GM12878 (cell line): ENCODE measurements around the gene HAPLN2. TPM values are rescaled to one million over a fixed set of nuclear protein-coding genes. Genes with fewer than 3 reads are reported as not detected.
"Not testable (repeated sequence)": the region's sequence is repeated elsewhere in the genome, so short reads cannot be mapped to it uniquely, and the experiment has no call there.

Experiments
- ATAC-seq: fragments of 200-7000 bp; cut with Tn5 transposase; 3 replicates; pipeline ENCODE4 v1.9.1; 2020; ENCODE audit warnings: mild to moderate bottlenecking, moderate library complexity
- BruUV-seq: library from RNA; stranded (reverse); fragments of 400-500 nt; replicated peaks from 2 replicates; lab custom pipeline; 2021; lab: Mats Ljungman, UMichigan
- CTCF ChIA-PET: fragments of 300-600 bp; sonication (Branson Sonifier 250); formaldehyde crosslinking; extraction: SDS; loops from one replicate; lab custom pipeline; 2021; ENCODE audit warnings: inconsistent platforms; lab: Yijun Ruan, JAX
- POLR2A ChIA-PET: fragments of 350-600 bp; formaldehyde crosslinking; extraction: SDS; loops from one replicate; lab custom pipeline; 2021; ENCODE audit warnings: inconsistent platforms; lab: Charles Lee
- RAD21 ChIA-PET: fragments of 300-600 bp; sonication (Branson Sonifier 250); formaldehyde crosslinking; loops from one replicate; lab custom pipeline; 2023; ENCODE audit warnings: antibody characterized with exemption; ENCODE audit not compliant: unreplicated experiment; lab: Charles Lee
- SMC1A ChIA-PET: fragments of 300-600 bp; sonication (Branson Sonifier 250); formaldehyde crosslinking; loops from one replicate; lab custom pipeline; 2023; ENCODE audit not compliant: unreplicated experiment, uncharacterized antibody; lab: Charles Lee
- DNase-seq: peaks from one replicate; pipeline ENCODE4 v3.0.0-alpha.2; 2011; ENCODE audit warnings: low read depth, low spot score
- FAIRE-seq: peaks from 3 replicates; lab custom pipeline; 2011; peaks lifted over from hg19 to GRCh38; lab: Jason Lieb, UNC
- H2AFZ ChIP-seq: 2 replicates; pipeline ENCODE4 v1.6.0; 2011; ENCODE audit warnings: low read depth, low read length, control low read depth; ENCODE audit not compliant: control insufficient read depth
- H3K27ac ChIP-seq: 2 replicates; pipeline ENCODE4 v1.5.1; 2011; ENCODE audit warnings: control low read depth; ENCODE audit not compliant: control insufficient read depth, insufficient read depth
- H3K27me3 ChIP-seq, 2 experiments: replicated peaks in 1 of 2; 2 replicates each; pipeline versions ENCODE4 v1.6.0 to v1.6.1; 2011; ENCODE audit warnings: low read length in 1 of 2; ENCODE audit not compliant: control insufficient read depth in 2 of 2, insufficient read depth in 2 of 2
- H3K36me3 ChIP-seq, 2 experiments: 2 replicates each; pipeline ENCODE4 v1.5.1; 2011; ENCODE audit warnings: low read length in 1 of 2; ENCODE audit not compliant: control insufficient read depth in 2 of 2, insufficient read depth in 2 of 2
- H3K4me1 ChIP-seq: 2 replicates; pipeline ENCODE4 v1.6.1; 2011; ENCODE audit warnings: mild to moderate bottlenecking, low read length, moderate library complexity, mixed read lengths; ENCODE audit not compliant: control insufficient read depth, insufficient read depth
- H3K4me2 ChIP-seq: 2 replicates; pipeline ENCODE4 v1.6.0; 2011; ENCODE audit warnings: control low read depth; ENCODE audit not compliant: control insufficient read depth, insufficient read depth
- H3K4me3 ChIP-seq: fragments of 200-600 bp; sonication (generic); 2 replicates; pipeline ENCODE4 v1.5.1; 2016
- H3K79me2 ChIP-seq: 2 replicates; pipeline ENCODE4 v1.6.0; 2011; ENCODE audit warnings: low read length; ENCODE audit not compliant: control insufficient read depth, insufficient read depth
- H3K9ac ChIP-seq: 2 replicates; pipeline ENCODE4 v1.8.0; 2011; ENCODE audit warnings: low read length, control low read depth, mixed read lengths; ENCODE audit not compliant: control insufficient read depth, insufficient read depth
- H3K9me3 ChIP-seq: replicated peaks from 3 replicates; pipeline ENCODE4 v1.5.1; 2011; ENCODE audit warnings: mild to moderate bottlenecking, low read length; ENCODE audit not compliant: control insufficient read depth, insufficient read depth
- H4K20me1 ChIP-seq: 2 replicates; pipeline ENCODE4 v1.6.0; 2011; ENCODE audit not compliant: control insufficient read depth, insufficient read depth
- CTCF ChIP-seq, 3 experiments: IDR thresholded peaks in 2 of 3; conservative IDR thresholded peaks in 1 of 3; 2 replicates each; pipeline ENCODE4 v1.5.1; 2011; ENCODE audit warnings: low read depth in 3 of 3, low read length in 3 of 3, mild to moderate bottlenecking in 3 of 3, control low read depth in 2 of 3, moderate library complexity in 2 of 3, inconsistent platforms in 1 of 3, mixed read lengths in 1 of 3; ENCODE audit not compliant: control insufficient read depth in 2 of 3, insufficient read depth in 1 of 3; ENCODE audit errors: extremely low read depth in 1 of 3
- WGBS: methylation state at CpG from one replicate; pipeline ENCODE4 v1.1.6; 2016; ENCODE audit warnings: low lambda C conversion rate; ENCODE audit not compliant: insufficient replicate concordance, insufficient coverage; ENCODE audit errors: missing lambda C conversion rate; 5-methylcytosine and 5-hydroxymethylcytosine counted together
- in situ Hi-C: fragments of 300-500 bp; cut with MboI; formaldehyde crosslinking; loops from 9 replicates; pipeline ENCODE4 v1.14.3; 2018; ENCODE audit warnings: mixed read lengths
- intact Hi-C: fragments of 100-400 bp; cut with micrococcal nuclease; formaldehyde crosslinking; loops from one replicate; pipeline ENCODE4 v1.14.2; 2022; ENCODE audit not compliant: unreplicated experiment
- polyA plus RNA-seq, 11 experiments: library from polyadenylated mRNA; depleted of rRNA in 4 of 11; unstranded in 6 of 11; stranded (reverse) in 5 of 11; fragments of >200 nt; fragmentation: Nextera tagmentation in 4 of 11; fragmentation: Illumina TruSeq in 1 of 11; extraction: Ambion mirVana in 4 of 11; extraction: Trizol in 1 of 11; gene quantifications; 1 replicate in 1 of 11; 2 replicates in 10 of 11; pipeline versions ENCODE4 v1.2.1 to v1.2.3, GENCODE V29; 2011 to 2016; ENCODE audit warnings: inconsistent platforms in 2 of 11, missing spikeins in 2 of 11, low read depth in 1 of 11
- total RNA-seq, 4 experiments: library from RNA; depleted of rRNA in 3 of 4; stranded (reverse); fragments of >200 nt in 3 of 4; fragmentation: Illumina TruSeq in 1 of 4; extraction: Trizol in 1 of 4; gene quantifications; 2 replicates each; pipeline versions ENCODE4 v1.2.1 to v1.2.3, GENCODE V29; 2013 to 2021

HAPLN2 gene
- total and polyA plus RNA-seq, 10 of the 15 experiments (the other 5 are each of a cell fraction or from before 2014, with no cell fraction given) = 0.15 to 0.24 TPM; not detected in 8

- Histone ChIP-seq H3K4me2 (no peak overlapping the region), H3K36me3 (no peaks in the 10 kb centered on the region), H3K4me3 (no peak overlapping the region), H3K79me2 (no peaks in the 10 kb centered on the region), H3K27me3 (peaks cover 3 to 9% of the 10 kb centered on the region in 2 experiments), H2AFZ (no peak overlapping the region), H3K4me1 (no peaks in the 10 kb centered on the region), H3K9ac (no peak overlapping the region), H3K27ac (no peak overlapping the region), H4K20me1 (no peaks in the 10 kb centered on the region), H3K9me3 (no peaks in the 10 kb centered on the region)
- FAIRE-seq (no peak), ATAC-seq (no peak), DNase-seq (no peak)
- intact Hi-C loops (loop anchor here (10.0 kb wide), 1 partner anchor 95 kb away; the partner anchor contains the start of genes ISG20L2 and METTL25B), in situ Hi-C loops (no loop called here)
- no TSS peak for BruUV-seq
- TF ChIP-seq CTCF (IDR thresholded peaks at IDR 0.05 in 2 of 3, conservative IDR thresholded peaks at IDR 0.05 in 1 of 3; ENCODE audit: control insufficient read depth in 2 of 3, extremely low read depth in 1 of 3, insufficient read depth in 1 of 3, low read depth in 3 of 3, low read length in 3 of 3) = no peak
- ChIA-PET SMC1A (interaction anchor here (1.0 kb wide), 1 partner anchor 14 kb away, joined by 3 read pairs; no protein-coding TSS in a partner anchor), CTCF (interaction anchor here (0.7 to 9.2 kb wide), 5 partner anchors 20 to 105 kb away, joined by 3 to 208 read pairs (median 3); no protein-coding TSS in a partner anchor), RAD21 (interaction anchor here (0.6 kb wide), 1 partner anchor 72 kb away, joined by 3 read pairs; no protein-coding TSS in a partner anchor), POLR2A (no interaction called here)
- WGBS = 57% methylated on average over 8 of the region's 8 CpGs
Measured at GRCh38 chr1:156629823-156630449, 10.7 kb downstream of the HAPLN2 start.

DNA sequence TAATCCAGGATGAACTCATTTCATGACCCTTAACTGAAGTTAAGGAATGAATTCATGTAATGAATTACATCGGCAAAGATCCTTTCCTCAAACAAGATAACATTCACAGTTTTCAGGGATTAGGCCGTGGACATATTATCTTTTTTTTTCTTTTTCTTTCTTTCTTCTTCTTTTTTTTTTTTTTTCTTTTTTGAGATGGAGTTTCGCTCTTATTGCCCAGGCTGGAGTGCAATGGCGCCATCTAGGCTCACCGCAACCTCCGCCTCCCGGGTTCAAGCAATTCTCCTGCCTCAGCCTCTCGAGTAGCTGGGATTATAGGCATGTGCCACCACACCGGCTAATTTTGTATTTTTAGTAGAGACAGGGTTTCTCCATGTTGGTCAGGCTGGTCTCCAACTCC lies 11.9 kb downstream of the HAPLN2 start:
- H3K27me3 ChIP-seq, FAIRE-seq, H3K27ac ChIP-seq, in situ Hi-C loops, H3K4me1 ChIP-seq, RAD21 ChIA-PET, H3K79me2 ChIP-seq, H3K4me2 ChIP-seq, H3K9me3 ChIP-seq, SMC1A ChIA-PET, H4K20me1 ChIP-seq, H2AFZ ChIP-seq, POLR2A ChIA-PET, H3K9ac ChIP-seq, H3K4me3 ChIP-seq, intact Hi-C loops, ATAC-seq, BruUV-seq, DNase-seq, H3K36me3 ChIP-seq: not testable (repeated sequence)
- CTCF ChIA-PET = interaction anchor here (1.0 to 9.2 kb wide), 3 partner anchors 19 to 45 kb away, joined by 3 to 208 read pairs (median 5); no protein-coding TSS in a partner anchor
- WGBS = 69% methylated on average over 6 of the region's 9 CpGs
